ENCODE data around the gene LRP1. TPM values are rescaled to one million over a fixed set of nuclear protein-coding genes. Genes with fewer than 3 reads are reported as not detected.

The LRP1 gene
- total and polyA plus RNA-seq, 2 of the 13 experiments (the other 11 are each of a cell fraction or from before 2014, with no cell fraction given), result 14.7 to 30.8 TPM

DNA sequence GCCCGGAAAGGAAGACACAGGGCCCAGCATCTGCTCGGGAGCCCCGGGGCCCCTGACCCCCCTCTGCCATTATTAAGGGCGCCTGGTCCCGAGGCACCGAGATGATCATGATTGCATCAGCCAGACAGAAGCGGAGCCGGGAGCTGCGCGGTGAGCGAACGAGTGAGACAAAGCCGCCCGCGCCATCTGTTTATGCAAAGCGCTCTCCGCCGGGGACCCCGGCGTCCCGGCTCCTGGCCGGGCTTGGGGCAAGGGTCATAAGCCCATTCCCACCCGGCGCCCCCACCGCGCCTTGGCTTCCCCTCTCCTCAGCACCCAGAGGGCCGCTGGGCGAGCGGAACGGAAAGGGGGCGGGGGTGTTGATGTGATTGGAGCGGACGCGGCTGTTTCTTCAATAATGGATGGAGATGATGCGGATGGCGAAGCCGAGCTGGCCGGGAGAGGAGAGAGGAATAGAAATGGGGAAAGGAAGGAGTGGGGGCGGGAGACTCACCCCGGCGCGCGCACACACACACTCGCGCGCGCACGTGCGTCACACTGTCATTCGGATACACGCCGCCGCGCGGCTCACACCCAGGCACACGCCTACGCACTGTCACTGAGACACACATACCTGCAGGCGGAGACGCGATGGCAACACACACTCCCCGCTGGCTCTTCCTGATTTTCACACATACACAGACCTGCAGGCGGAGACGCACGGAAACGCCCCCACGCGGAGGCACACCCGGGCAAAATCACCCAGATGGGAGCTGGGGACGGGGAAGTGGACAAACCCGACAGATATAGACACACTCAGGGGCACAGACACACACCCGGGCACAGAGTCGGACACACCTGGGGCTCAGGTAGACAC is 112.0 kb downstream of the LRP1 start (continued):
- TF ChIP-seq HDAC6 (IDR thresholded peaks at IDR 0.05; ENCODE audit: low read depth, low read length) (no peak), ZNF3 (CRISPR knock-in tag; IDR thresholded peaks at IDR 0.05) (no peak), ZNF232 (CRISPR knock-in tag; IDR thresholded peaks at IDR 0.05; ENCODE audit: borderline replicate concordance) (no peak), ZNF263 (CRISPR knock-in tag; IDR thresholded peaks at IDR 0.05) (no peak), KLF11 (CRISPR knock-in tag; IDR thresholded peaks at IDR 0.05) (no peak), ZNF558 (CRISPR knock-in tag; IDR thresholded peaks at IDR 0.05; ENCODE audit: borderline replicate concordance) (no peak), SAP130 (CRISPR knock-in tag; IDR thresholded peaks at IDR 0.05; ENCODE audit: low read depth) (peak; percentile 53), ADNP (CRISPR knock-in tag; IDR thresholded peaks at IDR 0.05) (no peak), RBFOX2 (IDR thresholded peaks at IDR 0.05; ENCODE audit: low read depth, low read length) (peak; percentile 65)
- TF ChIP-seq, protein P1, sequence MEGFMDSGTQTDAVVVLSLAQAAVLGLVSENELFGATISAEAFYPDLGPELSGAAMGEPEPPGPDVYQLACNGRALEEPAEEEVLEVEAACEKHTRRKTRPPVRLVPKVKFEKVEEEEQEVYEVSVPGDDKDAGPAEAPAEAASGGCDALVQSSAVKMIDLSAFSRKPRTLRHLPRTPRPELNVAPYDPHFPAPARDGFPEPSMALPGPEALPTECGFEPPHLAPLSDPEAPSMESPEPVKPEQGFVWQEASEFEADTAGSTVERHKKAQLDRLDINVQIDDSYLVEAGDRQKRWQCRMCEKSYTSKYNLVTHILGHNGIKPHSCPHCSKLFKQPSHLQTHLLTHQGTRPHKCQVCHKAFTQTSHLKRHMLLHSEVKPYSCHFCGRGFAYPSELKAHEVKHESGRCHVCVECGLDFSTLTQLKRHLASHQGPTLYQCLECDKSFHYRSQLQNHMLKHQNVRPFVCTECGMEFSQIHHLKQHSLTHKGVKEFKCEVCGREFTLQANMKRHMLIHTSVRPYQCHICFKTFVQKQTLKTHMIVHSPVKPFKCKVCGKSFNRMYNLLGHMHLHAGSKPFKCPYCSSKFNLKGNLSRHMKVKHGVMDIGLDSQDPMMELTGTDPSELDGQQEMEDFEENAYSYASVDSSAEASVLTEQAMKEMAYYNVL (CRISPR knock-in tag; IDR thresholded peaks at IDR 0.05; ENCODE audit: borderline replicate concordance), result 0 out of 2 replicates have a peak, but pooled peaks have one; percentile 18
- TF ChIP-seq, protein P2, sequence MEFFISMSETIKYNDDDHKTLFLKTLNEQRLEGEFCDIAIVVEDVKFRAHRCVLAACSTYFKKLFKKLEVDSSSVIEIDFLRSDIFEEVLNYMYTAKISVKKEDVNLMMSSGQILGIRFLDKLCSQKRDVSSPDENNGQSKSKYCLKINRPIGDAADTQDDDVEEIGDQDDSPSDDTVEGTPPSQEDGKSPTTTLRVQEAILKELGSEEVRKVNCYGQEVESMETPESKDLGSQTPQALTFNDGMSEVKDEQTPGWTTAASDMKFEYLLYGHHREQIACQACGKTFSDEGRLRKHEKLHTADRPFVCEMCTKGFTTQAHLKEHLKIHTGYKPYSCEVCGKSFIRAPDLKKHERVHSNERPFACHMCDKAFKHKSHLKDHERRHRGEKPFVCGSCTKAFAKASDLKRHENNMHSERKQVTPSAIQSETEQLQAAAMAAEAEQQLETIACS (CRISPR knock-in tag; IDR thresholded peaks at IDR 0.05), result peak; percentile 64
- TF ChIP-seq, protein P3, sequence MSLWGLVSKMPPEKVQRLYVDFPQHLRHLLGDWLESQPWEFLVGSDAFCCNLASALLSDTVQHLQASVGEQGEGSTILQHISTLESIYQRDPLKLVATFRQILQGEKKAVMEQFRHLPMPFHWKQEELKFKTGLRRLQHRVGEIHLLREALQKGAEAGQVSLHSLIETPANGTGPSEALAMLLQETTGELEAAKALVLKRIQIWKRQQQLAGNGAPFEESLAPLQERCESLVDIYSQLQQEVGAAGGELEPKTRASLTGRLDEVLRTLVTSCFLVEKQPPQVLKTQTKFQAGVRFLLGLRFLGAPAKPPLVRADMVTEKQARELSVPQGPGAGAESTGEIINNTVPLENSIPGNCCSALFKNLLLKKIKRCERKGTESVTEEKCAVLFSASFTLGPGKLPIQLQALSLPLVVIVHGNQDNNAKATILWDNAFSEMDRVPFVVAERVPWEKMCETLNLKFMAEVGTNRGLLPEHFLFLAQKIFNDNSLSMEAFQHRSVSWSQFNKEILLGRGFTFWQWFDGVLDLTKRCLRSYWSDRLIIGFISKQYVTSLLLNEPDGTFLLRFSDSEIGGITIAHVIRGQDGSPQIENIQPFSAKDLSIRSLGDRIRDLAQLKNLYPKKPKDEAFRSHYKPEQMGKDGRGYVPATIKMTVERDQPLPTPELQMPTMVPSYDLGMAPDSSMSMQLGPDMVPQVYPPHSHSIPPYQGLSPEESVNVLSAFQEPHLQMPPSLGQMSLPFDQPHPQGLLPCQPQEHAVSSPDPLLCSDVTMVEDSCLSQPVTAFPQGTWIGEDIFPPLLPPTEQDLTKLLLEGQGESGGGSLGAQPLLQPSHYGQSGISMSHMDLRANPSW (CRISPR knock-in tag; IDR thresholded peaks at IDR 0.05; ENCODE audit: borderline replicate concordance), result no peak

Measured in HepG2 (cell line).